Activated CD8-positive, alpha-beta memory T cell treated with anti-CD3 and anti-CD28 coated beads for 4 hours (primary cell): ENCODE results near the gene CCS.
A peak's percentile ranks its signal among the peaks of the same experiment; 100 is the strongest.
"Not testable (repeated sequence)": the region's sequence is repeated elsewhere in the genome, so short reads cannot be mapped to it uniquely, and the experiment has no call there.

ENCODE experiments used
- DNase-seq, 2 donors: peaks; one replicate each; pipeline ENCODE4 v3.0.0-alpha.2; 2020; ENCODE audit warnings: low read depth in 2 of 2

Gene CCS

DNA sequence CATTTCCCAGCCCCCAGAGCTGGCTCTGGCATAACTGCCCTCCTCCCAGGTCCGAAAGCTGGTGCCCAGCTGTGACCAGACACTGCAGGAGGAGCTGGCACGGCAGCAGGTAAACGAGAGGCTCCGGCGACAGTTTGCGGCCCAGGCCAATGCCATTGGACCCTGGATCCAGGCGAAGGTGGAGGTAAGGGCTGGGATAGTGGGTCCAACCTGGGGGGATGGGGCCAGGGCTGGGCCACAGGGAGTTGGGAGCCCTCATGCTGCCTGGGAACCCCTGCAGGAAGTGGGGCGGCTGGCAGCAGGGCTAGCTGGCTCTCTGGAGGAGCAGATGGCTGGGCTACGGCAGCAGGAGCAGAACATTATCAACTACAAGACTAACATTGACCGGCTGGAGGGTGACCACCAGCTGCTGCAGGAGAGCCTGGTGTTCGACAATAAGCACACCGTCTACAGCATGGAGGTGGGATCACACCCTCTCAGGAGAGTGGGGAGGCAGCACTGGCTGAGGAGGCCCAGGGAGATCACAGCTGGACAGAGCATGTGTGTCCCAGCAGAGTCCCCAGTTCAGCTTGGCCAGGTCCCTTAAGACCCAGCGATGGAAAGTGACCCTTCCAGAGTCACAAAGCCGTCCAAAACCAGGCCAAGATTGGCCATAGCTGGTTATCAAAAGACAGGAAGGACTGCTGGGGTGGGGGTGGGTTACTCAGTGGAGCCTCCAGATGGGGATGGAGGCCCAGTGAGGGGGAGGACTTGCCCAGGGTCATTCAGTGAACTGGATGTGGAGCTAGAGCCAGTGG lies 31.6 kb upstream of the CCS start:
- DNase-seq: no peak

DNA sequence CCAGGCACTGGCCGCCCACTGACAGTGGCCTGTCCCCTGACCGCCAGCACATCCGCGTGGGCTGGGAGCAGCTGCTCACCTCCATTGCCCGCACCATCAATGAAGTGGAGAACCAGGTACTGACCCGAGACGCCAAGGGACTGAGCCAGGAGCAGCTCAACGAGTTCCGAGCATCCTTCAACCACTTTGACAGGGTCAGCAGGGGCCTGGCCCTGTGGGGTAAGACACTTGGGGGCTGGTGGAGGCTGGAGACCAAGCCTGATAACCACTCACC lies 31.1 kb upstream of the CCS start:
- DNase-seq: no peak

DNA sequence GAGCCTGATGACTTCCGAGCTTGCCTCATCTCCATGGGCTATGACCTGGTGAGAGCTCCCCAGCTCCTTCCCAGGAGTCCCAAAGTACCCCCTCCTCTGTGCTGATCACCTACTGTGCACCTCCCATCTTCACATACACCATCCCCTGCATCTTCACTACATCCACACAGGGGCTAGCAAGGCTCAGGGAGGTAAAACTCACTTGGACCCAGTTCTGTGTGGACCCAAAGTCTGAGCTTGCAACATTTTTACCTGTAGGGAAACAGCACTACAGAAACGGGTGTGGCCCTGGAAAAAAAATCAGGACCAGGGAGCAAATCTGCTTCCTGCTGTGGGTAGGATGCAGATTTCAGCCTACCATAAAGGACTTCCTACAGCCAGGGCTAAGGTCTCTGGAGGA lies 30.7 kb upstream of the CCS start:
- no peak for DNase-seq

DNA sequence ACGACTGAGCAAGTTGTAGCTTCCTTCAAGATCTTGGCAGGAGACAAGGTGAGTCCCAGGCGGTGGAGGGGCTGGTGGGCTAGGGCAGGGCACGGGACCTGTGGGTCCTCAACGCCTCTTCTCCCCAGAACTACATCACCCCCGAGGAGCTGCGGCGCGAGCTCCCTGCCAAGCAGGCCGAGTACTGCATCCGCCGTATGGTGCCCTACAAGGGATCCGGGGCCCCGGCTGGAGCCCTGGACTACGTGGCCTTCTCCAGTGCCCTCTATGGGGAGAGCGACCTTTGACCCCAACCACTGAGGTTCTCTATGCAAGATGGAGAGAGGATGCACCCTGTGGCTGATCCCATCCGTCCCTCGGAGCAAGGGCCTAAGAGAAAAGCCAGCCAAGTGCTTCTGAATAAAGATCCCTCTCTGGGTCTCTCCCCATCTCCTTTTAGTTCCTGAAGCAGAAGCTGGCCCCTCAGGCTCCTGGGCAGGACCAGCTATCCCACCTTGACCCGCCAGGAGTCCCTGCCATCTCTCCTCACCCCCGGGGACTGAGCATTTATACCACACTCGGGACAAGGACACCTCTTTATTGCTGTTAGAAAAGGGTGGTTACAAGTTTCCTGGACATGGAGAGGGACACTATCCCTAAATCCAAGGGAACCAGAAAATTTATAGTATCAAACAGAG lies 29.9 kb upstream of the CCS start:
- DNase-seq: no peak

DNA sequence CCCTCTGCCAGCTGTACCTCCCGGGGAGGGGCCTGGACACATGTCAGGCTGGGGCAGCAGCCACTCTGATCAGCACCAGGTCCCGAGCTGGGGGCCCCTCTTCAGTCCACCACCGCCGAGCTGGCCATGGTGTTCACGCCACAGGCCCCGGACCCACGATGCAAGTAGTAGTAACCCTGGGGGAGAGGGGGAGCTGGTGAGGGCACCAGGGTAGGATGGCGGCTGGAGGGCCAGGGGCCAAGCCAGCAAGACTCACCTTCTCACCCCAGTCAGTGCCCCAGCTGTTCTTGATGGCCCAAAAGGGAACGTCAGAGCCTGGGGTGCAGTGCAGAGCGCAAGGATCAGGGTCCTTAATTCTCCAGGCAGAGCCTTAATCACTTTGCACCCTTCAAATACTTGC lies 29.2 kb upstream of the CCS start:
- no peak for DNase-seq

DNA sequence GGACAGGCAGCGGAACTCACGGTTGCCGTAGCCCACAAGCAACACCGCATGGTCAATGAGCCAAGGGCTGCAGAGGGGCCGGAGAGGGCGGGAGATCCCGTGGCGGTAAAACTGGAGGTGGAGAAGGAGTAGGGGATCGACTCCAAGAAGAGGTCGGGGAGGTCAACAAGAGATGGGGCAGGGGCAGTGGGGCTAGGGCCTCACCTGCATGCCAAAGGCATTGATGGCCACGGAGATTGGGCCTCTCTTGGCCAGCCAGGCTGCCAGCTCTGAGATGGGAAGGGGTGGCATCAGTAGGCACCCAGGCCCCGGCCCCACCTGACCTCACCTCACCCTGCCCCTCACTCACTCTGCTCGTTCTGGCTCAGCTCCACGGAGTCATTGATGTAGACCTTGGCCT lies 28.4 kb upstream of the CCS start:
- no peak for DNase-seq

DNA sequence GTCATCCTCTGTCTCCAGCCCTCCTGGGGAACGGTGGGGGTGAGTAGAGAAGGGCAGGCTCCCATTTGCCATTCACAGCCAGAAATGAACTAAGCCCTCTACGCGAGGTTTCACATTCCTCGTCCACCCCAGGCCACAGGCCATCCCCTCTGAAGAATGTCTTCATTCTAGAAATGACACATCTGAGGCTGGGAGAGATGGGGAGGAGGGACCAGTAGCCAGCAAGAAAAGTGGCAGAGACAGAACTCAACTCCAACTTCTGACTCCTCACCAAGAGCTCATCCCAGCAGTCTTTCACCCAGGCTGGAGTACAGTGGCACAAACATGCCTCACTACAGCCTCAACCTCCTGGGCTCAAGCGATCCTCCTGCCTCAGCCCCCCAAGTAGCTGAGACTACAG lies 28.0 kb upstream of the CCS start:
- no peak for DNase-seq

DNA sequence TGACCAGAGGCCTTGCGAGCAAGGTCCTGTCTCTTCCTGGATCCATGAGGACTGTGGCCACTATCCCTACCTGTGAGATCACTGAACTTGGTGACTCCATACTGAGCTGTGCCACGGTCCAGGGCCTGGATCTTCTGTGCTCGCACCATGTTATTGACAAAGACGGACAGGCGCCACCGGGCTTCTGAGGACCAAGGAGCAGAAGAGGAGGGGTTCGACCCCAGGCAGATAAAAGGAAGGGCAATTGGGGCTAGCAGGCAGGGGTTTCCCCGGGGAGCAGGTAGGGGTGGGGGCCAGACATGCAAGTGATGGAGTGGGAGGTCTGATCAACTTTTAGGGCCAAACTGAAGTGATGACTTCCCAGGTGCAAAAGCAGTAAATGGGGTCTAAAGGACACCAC lies 26.8 kb upstream of the CCS start:
- no peak for DNase-seq

DNA sequence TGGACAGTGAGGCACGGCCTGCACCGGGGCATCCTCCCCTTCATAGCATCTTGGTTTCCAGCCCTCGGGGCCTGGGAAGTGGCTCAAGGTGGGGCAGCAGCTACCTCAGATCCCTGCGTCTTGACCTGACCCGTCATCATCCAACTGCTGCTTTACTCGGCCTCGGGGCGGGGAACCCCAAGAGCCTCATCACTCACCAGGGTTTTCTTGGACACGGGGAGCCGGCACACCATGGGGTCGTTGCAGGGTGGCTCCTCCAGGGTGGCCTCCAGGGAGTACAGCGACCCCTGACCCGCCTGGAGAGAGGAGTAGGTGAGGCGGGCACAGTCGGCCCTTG lies 25.2 kb upstream of the CCS start:
- no peak for DNase-seq

DNA sequence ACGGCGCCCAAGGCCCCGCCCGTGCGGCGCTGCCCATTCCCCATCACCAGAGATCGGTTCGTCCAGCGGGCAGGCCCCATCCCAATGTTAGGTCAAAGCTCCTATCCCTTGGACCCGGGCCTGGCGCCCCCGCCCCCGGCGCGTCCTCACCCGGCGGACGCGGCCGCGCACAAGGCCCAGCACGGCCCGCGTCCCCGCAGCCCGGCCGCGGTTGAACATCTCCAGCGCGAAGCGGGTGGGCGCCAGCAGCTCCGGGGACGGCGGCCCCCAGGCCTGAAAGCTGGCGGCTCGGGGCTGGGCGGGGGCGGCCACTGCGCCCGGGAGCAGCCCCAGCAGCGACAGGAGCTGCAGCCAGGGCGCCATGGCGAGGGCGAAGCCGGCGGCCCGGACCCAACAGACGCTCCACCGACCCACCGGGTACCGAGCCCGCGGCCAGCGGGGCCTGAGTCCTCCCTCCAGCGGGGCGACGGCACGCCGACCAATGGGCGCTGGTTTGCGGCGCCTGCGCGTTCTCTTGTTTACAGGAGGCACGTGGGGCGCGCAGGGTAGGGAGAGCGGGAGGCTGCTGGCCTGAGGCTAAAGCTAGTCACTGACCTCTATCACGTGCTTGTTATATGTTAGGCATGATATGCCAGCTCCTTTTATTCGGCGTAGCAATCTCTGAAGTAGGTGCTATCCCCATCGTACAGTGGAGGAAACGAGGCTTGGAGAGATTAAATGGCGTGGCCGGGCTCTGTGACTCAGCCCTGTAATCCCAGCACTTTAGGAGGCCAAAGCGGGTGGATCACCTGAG lies 24.7 kb upstream of the CCS start, which contains the start of gene CTSF:
TSS of gene CTSF (minus strand) at position 483 of the 793 bp plus-strand sequence. CDS start at position 363, 120 bp downstream.
- DNase-seq: peak; percentile 13 to 43

DNA sequence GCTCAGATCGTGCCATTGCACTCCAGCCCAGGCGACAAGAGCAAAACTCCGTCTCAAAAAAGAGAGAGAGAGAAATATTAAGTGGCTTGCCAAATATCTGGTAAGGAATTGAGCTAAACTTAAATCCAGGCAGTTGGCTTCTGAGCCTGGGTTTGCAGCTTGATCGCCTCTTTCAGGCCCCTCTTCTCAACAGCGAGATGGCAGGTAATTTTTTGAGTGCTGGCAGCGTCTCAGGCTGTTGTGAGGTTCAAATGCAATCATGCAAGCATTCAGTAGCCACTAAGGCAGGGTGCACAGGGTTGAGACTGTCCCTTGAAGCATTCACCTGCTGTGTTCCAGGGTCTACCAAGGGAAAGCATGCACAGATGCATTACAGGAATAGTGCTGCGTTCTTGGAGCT lies 23.9 kb upstream of the CCS start:
- DNase-seq: no peak

DNA sequence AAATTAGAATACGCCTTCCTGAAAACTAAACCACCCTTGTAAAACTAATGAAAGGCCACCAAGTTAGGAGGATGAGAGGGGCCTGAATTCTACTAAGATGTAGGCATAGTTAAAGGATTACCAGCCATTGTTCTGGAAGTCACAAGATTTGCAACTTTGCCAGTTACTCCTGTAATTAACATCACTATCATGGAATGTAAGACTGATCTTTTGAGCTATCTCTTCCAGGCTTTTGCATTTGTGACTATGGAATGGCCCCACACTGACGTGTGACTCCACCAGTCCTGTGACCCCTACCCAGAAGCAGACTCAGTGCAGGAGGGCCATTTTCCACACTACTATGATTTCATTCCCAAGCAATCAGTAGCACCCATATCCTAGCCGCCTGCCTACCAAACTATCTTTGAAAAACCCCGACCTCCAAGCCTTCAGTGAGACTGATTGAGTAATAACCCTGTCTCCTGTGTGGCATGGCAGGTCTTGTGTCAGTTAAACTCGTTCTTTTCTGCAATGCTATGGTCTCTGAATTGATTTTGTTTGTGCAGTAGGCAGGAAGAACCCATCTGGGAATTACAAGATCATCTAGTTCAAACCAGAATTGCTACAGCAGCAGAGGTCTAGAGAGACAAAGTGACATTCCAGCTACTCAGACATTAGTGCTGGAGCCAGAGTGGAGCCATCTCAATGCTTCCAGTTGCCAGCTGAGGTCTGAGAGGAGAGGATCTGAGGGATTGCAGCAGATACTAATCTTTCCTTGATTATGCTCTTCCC lies 22.7 kb upstream of the CCS start:
- DNase-seq: no peak

DNA sequence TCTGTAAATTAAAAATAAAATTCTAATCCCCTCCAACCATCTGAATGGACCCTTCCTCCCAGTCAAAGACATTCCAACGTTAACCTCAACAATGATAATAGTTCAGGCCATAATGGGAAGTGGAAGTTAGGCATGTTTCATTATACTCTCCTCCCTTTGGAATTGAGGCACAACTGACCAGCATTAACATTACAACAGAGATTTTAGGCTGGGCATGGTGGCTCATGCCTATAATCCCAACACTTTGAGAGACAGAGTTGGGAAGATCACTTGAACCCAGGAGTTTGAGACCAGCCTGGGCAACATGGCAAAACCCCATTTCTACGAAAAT lies 22.2 kb upstream of the CCS start:
- DNase-seq: no peak

DNA sequence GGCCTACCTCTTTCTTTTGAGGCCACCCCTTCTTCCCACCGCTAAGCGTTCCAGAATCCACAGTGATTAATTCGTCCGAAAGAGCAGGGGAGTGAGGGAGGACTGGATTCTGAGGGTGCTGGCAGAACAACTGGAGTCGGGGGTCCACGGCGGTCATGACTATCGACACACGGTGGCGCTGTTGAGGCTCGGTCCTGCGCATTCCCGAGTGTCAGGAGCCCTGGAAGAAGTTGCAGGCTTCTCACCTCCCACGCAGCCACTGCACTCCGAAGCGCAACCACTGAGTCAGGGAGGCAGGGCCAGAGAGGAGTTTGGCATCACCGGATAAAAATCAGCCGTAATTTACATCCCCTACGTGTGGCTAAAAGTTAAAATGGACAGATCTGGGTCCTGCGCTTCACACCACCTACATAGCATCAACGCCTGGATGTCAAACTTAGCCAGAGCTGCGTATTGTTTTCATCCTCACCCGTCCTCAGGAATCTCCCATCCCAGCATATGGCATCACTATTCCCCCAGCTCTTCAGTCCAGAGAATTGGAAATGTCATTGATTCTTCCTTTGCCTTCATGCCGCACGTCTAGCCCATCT lies 13.9 kb upstream of the CCS start:
- peak; percentile 54 to 68 for DNase-seq

DNA sequence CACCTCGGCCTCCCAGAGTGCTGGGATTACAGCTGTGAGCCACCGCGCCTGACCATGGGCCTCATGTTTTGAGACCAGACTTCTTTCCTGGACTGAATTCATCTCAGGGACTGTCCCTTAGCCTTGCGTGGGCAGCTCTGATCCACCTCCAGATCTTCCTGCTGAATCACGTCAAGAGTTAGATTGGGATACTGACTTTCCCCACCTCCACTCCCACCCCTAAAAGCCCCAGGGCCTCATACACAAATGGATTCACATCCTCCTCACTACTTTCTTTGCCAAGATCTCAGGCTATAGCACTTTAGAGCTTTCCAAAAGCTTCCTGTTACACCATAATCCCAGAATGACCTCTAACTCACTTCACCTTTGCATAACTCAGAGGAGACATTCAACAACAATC lies 12.2 kb upstream of the CCS start:
- DNase-seq: no peak

DNA sequence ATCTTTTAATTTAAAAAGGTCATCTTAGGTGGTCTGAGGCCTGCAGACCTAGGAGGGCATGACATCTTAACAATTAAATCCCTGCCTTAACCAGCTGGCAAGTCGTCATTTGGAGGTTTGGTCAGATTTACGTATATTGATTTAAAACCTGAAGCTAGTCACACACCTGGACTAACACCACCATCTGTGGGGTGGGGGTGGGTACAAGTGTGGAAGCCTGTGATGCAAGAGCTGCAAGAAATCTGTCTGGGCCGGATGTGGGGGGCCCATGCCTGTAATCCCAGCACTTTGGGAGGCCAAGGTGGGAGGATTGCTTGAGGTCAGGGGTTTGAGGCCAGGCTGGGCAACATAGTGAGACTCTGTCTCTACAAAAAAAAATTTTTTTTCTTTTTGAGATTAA lies 11.7 kb upstream of the CCS start:
- no peak for DNase-seq

DNA sequence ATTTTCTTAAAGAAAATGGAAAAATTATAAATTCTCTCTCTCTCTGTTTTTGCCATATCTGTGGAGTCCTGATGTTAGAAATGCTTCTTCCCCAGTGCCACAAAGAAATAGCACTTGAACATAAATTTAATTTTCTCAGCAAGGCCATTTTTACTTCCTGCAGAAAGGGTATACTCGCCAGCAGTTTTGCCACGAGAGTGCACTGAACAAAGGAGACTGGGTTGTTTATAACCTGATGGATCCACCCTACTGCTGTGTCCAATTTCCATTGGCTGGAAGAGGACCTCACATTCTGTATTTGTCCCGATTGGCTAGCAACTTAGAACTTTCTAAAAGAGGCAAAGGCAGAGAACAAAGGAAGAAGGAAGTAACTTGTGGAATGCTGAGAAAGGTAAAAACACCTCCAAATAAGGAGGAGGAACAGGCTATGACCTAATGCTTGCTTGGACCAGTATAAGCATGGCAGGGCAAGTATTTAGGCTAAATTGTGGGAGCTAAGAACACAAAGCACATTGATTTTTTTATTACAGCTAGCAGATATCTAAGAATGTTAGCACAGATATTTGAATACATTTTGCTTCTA lies 10.3 kb upstream of the CCS start:
- DNase-seq: not testable (repeated sequence)

DNA sequence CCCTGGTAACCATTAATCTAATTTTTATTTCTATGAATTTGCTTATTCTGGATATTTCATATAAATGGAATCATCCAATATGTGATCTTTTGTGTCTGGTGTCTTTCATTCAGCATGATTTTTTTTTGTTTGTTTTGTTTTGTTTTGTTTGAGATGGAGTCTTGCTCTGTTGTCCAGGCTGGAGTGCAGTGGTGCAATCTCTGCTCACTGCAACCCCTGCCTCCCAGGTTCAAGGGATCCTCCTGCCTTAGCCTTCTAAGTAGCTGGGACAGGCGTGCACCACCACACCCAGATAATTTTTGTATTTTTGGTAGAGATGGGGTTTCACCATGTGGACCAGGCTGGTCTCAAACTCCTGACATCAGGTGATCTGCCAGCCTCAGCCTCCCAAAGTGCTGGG lies 7.5 kb upstream of the CCS start:
- not testable (repeated sequence) for DNase-seq

DNA sequence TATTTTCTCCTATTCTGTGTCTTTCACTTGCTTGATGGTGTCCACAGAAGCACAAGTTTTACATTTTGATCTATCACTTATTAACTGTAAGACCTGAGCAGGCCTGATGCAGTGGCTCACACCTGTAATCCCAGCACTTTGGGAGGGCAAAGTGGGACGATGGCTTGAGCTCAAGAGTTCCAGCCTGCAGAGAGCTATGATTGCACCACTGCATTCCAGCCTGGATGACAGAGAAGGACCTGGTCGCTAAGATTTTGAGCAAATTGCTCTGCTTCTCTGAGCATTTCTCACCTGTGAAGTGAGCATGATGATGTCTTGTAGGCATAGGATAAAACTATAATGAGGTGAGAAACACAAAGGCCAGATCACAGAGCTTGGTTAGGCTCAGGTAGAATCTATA lies 6.8 kb upstream of the CCS start:
- DNase-seq: no peak

DNA sequence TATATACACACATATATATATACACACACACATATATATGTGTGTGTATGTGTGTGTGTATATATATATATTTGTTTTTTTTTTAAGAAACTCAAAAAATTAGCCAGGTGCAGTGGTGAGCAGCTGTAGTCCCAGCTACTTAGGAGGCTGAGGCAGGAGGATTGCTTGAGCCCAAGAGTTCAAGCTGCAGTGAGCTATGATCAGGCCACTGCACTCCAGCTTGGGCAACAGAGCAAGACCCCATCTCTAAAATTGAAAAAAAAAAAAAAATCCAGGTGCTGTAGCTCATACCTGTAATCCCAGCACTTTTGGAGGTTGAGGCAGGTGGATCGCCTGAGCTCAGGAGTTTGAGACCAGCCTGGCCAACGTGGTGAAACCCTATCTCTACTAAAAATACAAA lies 3.7 kb upstream of the CCS start:
- not testable (repeated sequence) for DNase-seq

DNA sequence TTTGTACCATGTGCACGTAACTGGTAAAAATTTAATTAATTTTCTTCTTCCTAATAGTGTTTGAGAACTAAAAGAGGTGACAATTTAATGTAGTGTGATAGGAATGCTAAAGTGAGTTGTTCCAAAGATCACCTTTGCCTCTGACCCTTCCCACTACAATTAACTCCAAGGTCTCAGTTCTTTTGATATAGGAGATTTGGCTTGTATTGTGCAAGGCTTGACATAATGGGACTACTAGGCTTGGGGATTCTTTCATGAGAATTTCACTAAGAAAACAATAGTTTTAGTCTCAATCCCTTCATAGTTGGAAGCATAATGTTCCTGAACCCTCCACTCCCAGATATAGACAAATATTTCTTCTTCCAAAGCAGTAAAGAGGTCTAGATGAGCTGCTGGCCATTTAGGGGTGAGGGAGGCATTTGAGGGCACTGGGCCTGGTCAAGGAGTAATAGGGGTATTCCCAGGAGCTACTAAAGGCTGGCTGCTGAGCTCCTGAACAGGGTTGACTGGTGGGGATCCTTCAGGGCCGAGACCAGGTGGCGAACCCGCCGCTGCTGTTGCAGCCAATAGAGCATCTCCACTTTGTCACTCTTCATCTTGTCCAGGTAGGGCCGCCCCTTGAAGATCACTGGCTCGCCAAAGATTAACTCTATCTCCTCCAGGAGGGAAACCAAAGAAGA lies 2.8 kb upstream of the CCS start:
- DNase-seq: no peak
